Measurements from ENCODE around the gene CCDC180.

DNA sequence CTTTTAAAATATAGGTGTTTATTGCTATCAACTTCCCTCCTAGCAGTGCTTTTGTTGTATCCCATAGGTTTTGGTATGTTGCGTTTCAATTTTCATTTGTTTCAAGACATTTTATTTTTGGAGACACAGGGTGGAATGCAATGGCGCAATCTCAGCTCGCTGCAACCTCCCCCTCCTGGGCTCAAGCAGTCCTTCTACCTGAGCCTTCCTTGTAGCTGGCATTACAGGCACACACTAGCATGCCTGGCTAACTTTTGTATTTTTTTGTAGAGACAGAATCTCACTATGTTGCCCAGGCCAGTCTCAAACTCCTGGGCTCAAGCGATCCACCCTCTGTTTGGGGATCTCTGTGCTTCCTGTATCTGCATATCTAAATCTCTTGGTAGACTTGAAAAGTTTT, 35.4 kb upstream of the CCDC180 start:
- TF ChIP-seq, protein P1, sequence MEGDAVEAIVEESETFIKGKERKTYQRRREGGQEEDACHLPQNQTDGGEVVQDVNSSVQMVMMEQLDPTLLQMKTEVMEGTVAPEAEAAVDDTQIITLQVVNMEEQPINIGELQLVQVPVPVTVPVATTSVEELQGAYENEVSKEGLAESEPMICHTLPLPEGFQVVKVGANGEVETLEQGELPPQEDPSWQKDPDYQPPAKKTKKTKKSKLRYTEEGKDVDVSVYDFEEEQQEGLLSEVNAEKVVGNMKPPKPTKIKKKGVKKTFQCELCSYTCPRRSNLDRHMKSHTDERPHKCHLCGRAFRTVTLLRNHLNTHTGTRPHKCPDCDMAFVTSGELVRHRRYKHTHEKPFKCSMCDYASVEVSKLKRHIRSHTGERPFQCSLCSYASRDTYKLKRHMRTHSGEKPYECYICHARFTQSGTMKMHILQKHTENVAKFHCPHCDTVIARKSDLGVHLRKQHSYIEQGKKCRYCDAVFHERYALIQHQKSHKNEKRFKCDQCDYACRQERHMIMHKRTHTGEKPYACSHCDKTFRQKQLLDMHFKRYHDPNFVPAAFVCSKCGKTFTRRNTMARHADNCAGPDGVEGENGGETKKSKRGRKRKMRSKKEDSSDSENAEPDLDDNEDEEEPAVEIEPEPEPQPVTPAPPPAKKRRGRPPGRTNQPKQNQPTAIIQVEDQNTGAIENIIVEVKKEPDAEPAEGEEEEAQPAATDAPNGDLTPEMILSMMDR (IDR thresholded peaks at IDR 0.05; ENCODE audit: borderline replicate concordance, extremely low read depth, low read length, poor library complexity, severe bottlenecking): no peak
- TF ChIP-seq EZH2 (IDR thresholded peaks at IDR 0.05; ENCODE audit: borderline replicate concordance, low read depth, low read length, severe bottlenecking): no peak
